RWPE2 (cell line): ENCODE measurements around the gene ZNF681.
"Not testable (repeated sequence)": the region's sequence is repeated elsewhere in the genome, so short reads cannot be mapped to it uniquely, and the experiment has no call there.

Experiments
- ATAC-seq: fragments of 200-7000 bp; cut with Tn5 transposase; 3 replicates; pipeline ENCODE4 v1.9.1; 2021; ENCODE audit warnings: low read depth
- DNase-seq: peaks from one replicate; pipeline ENCODE4 v3.0.0-alpha.2; 2020; ENCODE audit warnings: low spot score
- H3K27ac ChIP-seq: fragments of 450-650 bp; 2 replicates; pipeline ENCODE4 v1.5.1; 2017; ENCODE audit warnings: mild to moderate bottlenecking; ENCODE audit not compliant: poor library complexity, severe bottlenecking
- H3K27me3 ChIP-seq: fragments of 250-450 bp; sonication (Bioruptor Pico); 2 replicates; pipeline ENCODE4 v1.5.1; 2021; ENCODE audit warnings: mild to moderate bottlenecking, moderate library complexity; ENCODE audit not compliant: insufficient read depth, poor library complexity, severe bottlenecking
- H3K36me3 ChIP-seq: fragments of 250-450 bp; sonication (Bioruptor Pico); 2 replicates; pipeline ENCODE4 v1.5.1; 2020; ENCODE audit warnings: low read depth, mild to moderate bottlenecking, moderate library complexity
- H3K4me1 ChIP-seq: fragments of 250-450 bp; sonication (Bioruptor Pico); 2 replicates; pipeline ENCODE4 v1.5.1; 2021; ENCODE audit warnings: mild to moderate bottlenecking, moderate library complexity; ENCODE audit not compliant: insufficient read depth, poor library complexity, severe bottlenecking
- H3K4me3 ChIP-seq: fragments of 250-450 bp; sonication (Bioruptor Pico); 2 replicates; pipeline ENCODE4 v1.5.1; 2021; ENCODE audit warnings: mild to moderate bottlenecking, moderate library complexity; ENCODE audit not compliant: severe bottlenecking
- H3K9me3 ChIP-seq: fragments of 250-450 bp; sonication (Bioruptor Pico); 2 replicates; pipeline ENCODE4 v1.5.1; 2021; ENCODE audit warnings: mild to moderate bottlenecking, moderate library complexity; ENCODE audit not compliant: severe bottlenecking
- CTCF ChIP-seq: fragments of 450-650 bp; IDR thresholded peaks from one replicate; pipeline ENCODE4 v1.5.1; 2017; ENCODE audit warnings: mild to moderate bottlenecking, moderate library complexity; ENCODE audit not compliant: poor library complexity, severe bottlenecking

ZNF681 gene

GRCh38 chr19:23724161-23724560 is 34.5 kb downstream of the ZNF681 start:
- not testable (repeated sequence) for H3K9me3 ChIP-seq, H3K4me1 ChIP-seq, H3K27ac ChIP-seq, H3K36me3 ChIP-seq, H3K4me3 ChIP-seq, H3K27me3 ChIP-seq, DNase-seq, ATAC-seq

- Histone ChIP-seq H3K4me1 (no peaks in the 10 kb centered on the region), H3K36me3 (no peaks in the 10 kb centered on the region), H3K27me3 (no peaks in the 10 kb centered on the region), H3K4me3 (no peak overlapping the region), H3K9me3 (no peaks in the 10 kb centered on the region), H3K27ac (no peak overlapping the region)
- ATAC-seq (no peak), DNase-seq (no peak)
- TF ChIP-seq CTCF, result no peak
Observed at GRCh38 chr19:23718802-23719201, 39.9 kb downstream of the ZNF681 start.

GRCh38 chr19:23716792-23717191 is 41.9 kb downstream of the ZNF681 start:
- no peaks in the 10 kb centered on the region for H3K27me3 ChIP-seq
- ATAC-seq (no peak), DNase-seq (no peak)
- H3K27ac ChIP-seq, result no peak overlapping the region
- no peaks in the 10 kb centered on the region for H3K36me3 ChIP-seq
- no peak overlapping the region for H3K4me3 ChIP-seq
- TF ChIP-seq CTCF, result no peak
- no peaks in the 10 kb centered on the region for H3K4me1 ChIP-seq
- no peaks in the 10 kb centered on the region for H3K9me3 ChIP-seq

- Histone ChIP-seq H3K4me1 (no peaks in the 10 kb centered on the region), H3K36me3 (no peaks in the 10 kb centered on the region), H3K27ac (no peak overlapping the region), H3K9me3 (peaks cover 3% of the 10 kb centered on the region), H3K27me3 (no peaks in the 10 kb centered on the region), H3K4me3 (no peak overlapping the region)
- no peak for ATAC-seq
- TF ChIP-seq CTCF, result no peak
- DNase-seq, result no peak
Observed at GRCh38 chr19:23709347-23709746, 49.3 kb downstream of the ZNF681 start.

- Histone ChIP-seq H3K9me3 (peaks cover 3% of the 10 kb centered on the region), H3K4me3 (no peak overlapping the region), H3K4me1 (no peaks in the 10 kb centered on the region), H3K27ac (no peak overlapping the region), H3K36me3 (no peaks in the 10 kb centered on the region), H3K27me3 (no peaks in the 10 kb centered on the region)
- ATAC-seq (no peak), DNase-seq (no peak)
- TF ChIP-seq CTCF, result no peak
Observed at GRCh38 chr19:23706657-23707056, 52.0 kb downstream of the ZNF681 start.

- TF ChIP-seq CTCF, result no peak
- H3K27me3 ChIP-seq, result no peaks in the 10 kb centered on the region
- H3K27ac ChIP-seq, result peak overlapping the region; percentile 55
- no peak overlapping the region for H3K4me3 ChIP-seq
- H3K9me3 ChIP-seq, result no peaks in the 10 kb centered on the region
- peaks cover 14% of the 10 kb centered on the region for H3K4me1 ChIP-seq
- H3K36me3 ChIP-seq, result no peaks in the 10 kb centered on the region
- ATAC-seq (peak; percentile 70), DNase-seq (no peak)
Observed at GRCh38 chr19:23699521-23699860, 59.2 kb downstream of the ZNF681 start.
